A673 (cell line): ENCODE data around the gene ERGIC1. TPM values are rescaled to one million over a fixed set of nuclear protein-coding genes. Genes with fewer than 3 reads are reported as not detected.

Experiments
- BruUV-seq: library from RNA; stranded (reverse); fragments of 400-500 nt; replicated peaks from 2 replicates; lab custom pipeline; 2021; lab: Mats Ljungman, UMichigan
- CTCF ChIA-PET: fragments of 300-600 bp; sonication (Branson Sonifier 250); formaldehyde crosslinking; loops from one replicate; lab custom pipeline; 2022; ENCODE audit warnings: antibody characterized with exemption; lab: Charles Lee
- POLR2A ChIA-PET: fragments of 300-600 bp; sonication (Branson Sonifier 250); formaldehyde crosslinking; loops from one replicate; lab custom pipeline; 2022; ENCODE audit warnings: antibody characterized with exemption; ENCODE audit not compliant: low non-redundant PET; lab: Charles Lee
- DNase-seq: peaks from one replicate; pipeline ENCODE4 v3.0.0-alpha.2; 2015; ENCODE audit warnings: low spot score
- H3K27ac ChIP-seq: fragments of 200-600 bp; sonication (generic); 2 replicates; pipeline ENCODE4 v1.5.1; 2016; ENCODE audit warnings: mixed run types, low read depth, mild to moderate bottlenecking, mixed read lengths, antibody characterized with exemption, low read length; ENCODE audit not compliant: poor library complexity, severe bottlenecking
- H3K27me3 ChIP-seq: fragments of 200-600 bp; sonication (generic); replicated peaks from 2 replicates; pipeline ENCODE4 v1.6.1; 2017; ENCODE audit warnings: mixed run types, low read depth, mild to moderate bottlenecking, mixed read lengths, antibody characterized with exemption, low read length; ENCODE audit not compliant: insufficient read depth, poor library complexity
- H3K36me3 ChIP-seq: fragments of 200-600 bp; sonication (generic); 2 replicates; pipeline ENCODE4 v1.6.1; 2016; ENCODE audit warnings: mixed run types, mild to moderate bottlenecking, mixed read lengths, antibody characterized with exemption, low read length; ENCODE audit not compliant: insufficient read depth, poor library complexity, severe bottlenecking
- H3K4me1 ChIP-seq: fragments of 200-600 bp; sonication (generic); 2 replicates; pipeline ENCODE4 v1.6.1; 2017; ENCODE audit warnings: mixed run types, mild to moderate bottlenecking, mixed read lengths, antibody characterized with exemption, low read length; ENCODE audit not compliant: insufficient read depth, poor library complexity, severe bottlenecking
- H3K4me3 ChIP-seq: fragments of 200-600 bp; sonication (generic); 2 replicates; pipeline ENCODE4 v1.5.1; 2016; ENCODE audit warnings: low read depth, mixed run types, mild to moderate bottlenecking, mixed read lengths, low read length; ENCODE audit not compliant: poor library complexity, severe bottlenecking
- H3K9me3 ChIP-seq: fragments of 200-600 bp; sonication (generic); 2 replicates; pipeline ENCODE4 v1.6.1; 2016; ENCODE audit warnings: mixed run types, low read depth, mild to moderate bottlenecking, mixed read lengths, antibody characterized with exemption, low read length; ENCODE audit not compliant: poor library complexity, severe bottlenecking
- EZH2 ChIP-seq: fragments of 200-600 bp; sonication (generic); IDR thresholded peaks from 2 replicates; pipeline ENCODE4 v1.6.1; 2017; ENCODE audit warnings: borderline replicate concordance, low read depth, mild to moderate bottlenecking, mixed read lengths, antibody characterized with exemption, low read length; ENCODE audit not compliant: poor library complexity, severe bottlenecking
- intact Hi-C: fragments of 100-400 bp; cut with micrococcal nuclease; formaldehyde crosslinking; loops from one replicate; pipeline ENCODE4 v1.10.0; 2022; ENCODE audit not compliant: unreplicated experiment
- total RNA-seq: library from RNA; stranded (reverse); gene quantifications from 2 replicates; pipeline ENCODE4 v1.2.3, GENCODE V29; 2021
- TF ChIP-seq, protein P1 (sequence below): fragments of 300-800, 200-600 bp; sonication (generic); conservative IDR thresholded peaks from 2 replicates; pipeline ENCODE4 v1.5.1; 2017; ENCODE audit warnings: low read depth, mild to moderate bottlenecking, antibody characterized with exemption, low read length, moderate library complexity, mixed read lengths

ERGIC1 gene
- total RNA-seq, 1 experiment from 2014 or later, result 44.2 TPM

DNA sequence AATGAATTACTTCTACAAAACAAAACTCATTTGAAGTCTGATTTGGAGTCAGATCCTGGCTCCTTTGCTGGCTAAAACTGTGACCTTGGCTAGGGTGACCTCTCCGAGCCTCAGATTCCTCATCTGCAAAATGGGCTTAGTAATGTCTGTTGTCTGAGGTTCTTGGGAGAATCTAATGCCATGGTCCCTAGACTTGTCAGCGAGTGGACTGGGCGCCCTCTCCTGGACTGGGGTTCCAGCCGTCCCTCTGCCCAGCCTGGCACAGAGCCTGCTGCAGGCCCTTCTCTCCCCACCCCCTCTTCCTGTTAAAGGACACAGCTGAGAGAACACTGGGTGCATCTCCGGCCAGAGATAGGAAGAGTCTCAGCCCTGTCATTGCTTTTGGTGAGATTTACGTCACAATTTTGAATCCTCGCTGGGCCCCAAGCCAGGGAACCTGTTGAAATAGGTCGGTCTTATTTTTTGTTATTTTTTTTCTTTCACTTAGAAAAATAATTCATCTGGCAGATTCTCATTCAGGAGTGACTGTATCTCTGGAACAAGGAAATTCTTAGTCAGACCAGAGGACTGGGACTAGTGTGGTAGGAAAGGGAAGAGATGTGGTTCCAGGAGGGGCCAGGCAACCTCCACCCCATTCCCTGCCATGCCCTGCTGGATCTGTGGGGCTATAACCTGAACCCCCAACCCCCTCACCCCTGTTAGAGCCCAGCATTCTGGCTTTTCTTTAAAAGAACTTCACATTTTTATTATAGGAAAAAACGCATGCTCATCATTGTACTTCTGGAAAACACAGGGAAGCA lies 77.0 kb downstream of the ERGIC1 start:
- no peak overlapping the region for H3K27ac ChIP-seq
- CTCF ChIA-PET, result no interaction called here

DNA sequence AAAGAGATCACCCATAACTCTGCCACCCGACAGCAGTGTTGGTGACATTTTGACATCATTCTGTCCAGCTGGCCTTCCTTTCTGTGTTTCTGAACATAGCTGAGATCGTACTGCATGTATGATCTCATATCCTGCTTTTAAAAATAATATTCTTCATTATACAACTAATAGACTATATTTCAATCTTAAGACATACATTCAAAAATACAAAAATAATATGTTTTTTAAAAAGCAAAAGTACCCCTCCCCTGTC lies 77.5 kb downstream of the ERGIC1 start:
- Histone ChIP-seq H3K4me1 (no peaks in the 10 kb centered on the region), H3K27me3 (no peaks in the 10 kb centered on the region), H3K4me3 (no peak overlapping the region), H3K36me3 (no peaks in the 10 kb centered on the region), H3K27ac (no peak overlapping the region), H3K9me3 (no peaks in the 10 kb centered on the region)
- TF ChIP-seq, protein P1, sequence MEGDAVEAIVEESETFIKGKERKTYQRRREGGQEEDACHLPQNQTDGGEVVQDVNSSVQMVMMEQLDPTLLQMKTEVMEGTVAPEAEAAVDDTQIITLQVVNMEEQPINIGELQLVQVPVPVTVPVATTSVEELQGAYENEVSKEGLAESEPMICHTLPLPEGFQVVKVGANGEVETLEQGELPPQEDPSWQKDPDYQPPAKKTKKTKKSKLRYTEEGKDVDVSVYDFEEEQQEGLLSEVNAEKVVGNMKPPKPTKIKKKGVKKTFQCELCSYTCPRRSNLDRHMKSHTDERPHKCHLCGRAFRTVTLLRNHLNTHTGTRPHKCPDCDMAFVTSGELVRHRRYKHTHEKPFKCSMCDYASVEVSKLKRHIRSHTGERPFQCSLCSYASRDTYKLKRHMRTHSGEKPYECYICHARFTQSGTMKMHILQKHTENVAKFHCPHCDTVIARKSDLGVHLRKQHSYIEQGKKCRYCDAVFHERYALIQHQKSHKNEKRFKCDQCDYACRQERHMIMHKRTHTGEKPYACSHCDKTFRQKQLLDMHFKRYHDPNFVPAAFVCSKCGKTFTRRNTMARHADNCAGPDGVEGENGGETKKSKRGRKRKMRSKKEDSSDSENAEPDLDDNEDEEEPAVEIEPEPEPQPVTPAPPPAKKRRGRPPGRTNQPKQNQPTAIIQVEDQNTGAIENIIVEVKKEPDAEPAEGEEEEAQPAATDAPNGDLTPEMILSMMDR, result no peak
- no peak for TF ChIP-seq EZH2
- no peak for DNase-seq
- ChIA-PET CTCF (no interaction called here), POLR2A (no interaction called here)
- intact Hi-C loops, result no loop called here
- BruUV-seq, result no TSS peak

More for the DNA sequence above, 77.0 kb downstream of the ERGIC1 start:
- POLR2A ChIA-PET, result no interaction called here
- intact Hi-C loops, result no loop called here
- no peak for DNase-seq
- H3K36me3 ChIP-seq, result no peaks in the 10 kb centered on the region
- H3K9me3 ChIP-seq, result no peaks in the 10 kb centered on the region
- no TSS peak for BruUV-seq
- TF ChIP-seq, protein P1, result no peak
- TF ChIP-seq EZH2, result no peak
- H3K4me1 ChIP-seq, result no peaks in the 10 kb centered on the region
- H3K27me3 ChIP-seq, result no peaks in the 10 kb centered on the region
- no peak overlapping the region for H3K4me3 ChIP-seq

DNA sequence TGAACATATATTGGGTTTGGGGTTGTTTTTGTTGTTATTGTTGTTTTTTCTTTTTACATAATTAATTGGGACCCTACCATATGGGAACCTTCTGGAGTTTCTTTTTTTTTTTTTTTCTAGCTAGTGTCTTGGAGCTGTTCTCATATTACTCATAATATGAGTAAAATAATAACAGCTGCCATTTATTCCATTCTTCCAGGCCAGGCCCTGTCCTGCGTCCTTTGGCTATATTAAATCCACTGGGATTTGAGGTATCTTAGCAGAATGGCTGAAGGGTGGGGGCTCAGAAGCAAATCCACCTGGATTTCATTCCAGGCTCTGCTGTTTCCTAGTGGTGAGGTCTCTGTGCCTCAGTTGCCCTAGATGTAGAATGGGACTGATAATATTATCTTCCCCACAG lies 77.9 kb downstream of the ERGIC1 start:
- Histone ChIP-seq H3K9me3 (no peaks in the 10 kb centered on the region), H3K27me3 (no peaks in the 10 kb centered on the region), H3K4me3 (no peak overlapping the region), H3K27ac (no peak overlapping the region), H3K4me1 (no peaks in the 10 kb centered on the region), H3K36me3 (no peaks in the 10 kb centered on the region)
- intact Hi-C loops, result no loop called here
- no TSS peak for BruUV-seq
- no peak for TF ChIP-seq EZH2
- TF ChIP-seq, protein P1, result no peak
- POLR2A ChIA-PET, result no interaction called here
- CTCF ChIA-PET, result interaction anchor here (1.1 kb wide), 1 partner anchor 140 kb away, joined by 5 read pairs; no protein-coding TSS in a partner anchor
- DNase-seq, result no peak
